Fibroblast of skin of back (primary cell): ENCODE results near the gene AFF1.
"Not testable (repeated sequence)": the region's sequence is repeated elsewhere in the genome, so short reads cannot be mapped to it uniquely, and the experiment has no call there.

Source experiments
- DNase-seq: peaks from one replicate; pipeline ENCODE4 v3.0.0-alpha.2; 2013

AFF1 gene

GRCh38 chr4:86981789-86982188 is 47.0 kb downstream of the AFF1 start:
- DNase-seq, result no peak

- not testable (repeated sequence) for DNase-seq
Observed at GRCh38 chr4:86985852-86986251, 51.0 kb downstream of the AFF1 start.

GRCh38 chr4:86989658-86990057 is 54.8 kb downstream of the AFF1 start:
- DNase-seq, result not testable (repeated sequence)

- DNase-seq, result no peak
Observed at GRCh38 chr4:86990510-86990909, 55.7 kb downstream of the AFF1 start.

GRCh38 chr4:86991994-86992393 is 57.2 kb downstream of the AFF1 start:
- DNase-seq, result no peak

- DNase-seq, result no peak
Observed at GRCh38 chr4:86993909-86994681, 59.3 kb downstream of the AFF1 start.

GRCh38 chr4:86994686-86995085 is 59.9 kb downstream of the AFF1 start:
- DNase-seq, result no peak

GRCh38 chr4:86996510-86996909 is 61.7 kb downstream of the AFF1 start:
- DNase-seq, result not testable (repeated sequence)

GRCh38 chr4:86999136-86999643 is 64.4 kb downstream of the AFF1 start:
- no peak for DNase-seq

- DNase-seq, result no peak
Observed at GRCh38 chr4:87002682-87003043, 67.9 kb downstream of the AFF1 start.

- no peak for DNase-seq
Observed at GRCh38 chr4:87003266-87003665, 68.5 kb downstream of the AFF1 start.

GRCh38 chr4:87005369-87005689 is 70.5 kb downstream of the AFF1 start:
- no peak for DNase-seq

- DNase-seq, result peak; percentile 7
Observed at GRCh38 chr4:87005690-87006425, 71.0 kb downstream of the AFF1 start.

GRCh38 chr4:87006426-87006675 is 71.5 kb downstream of the AFF1 start:
- no peak for DNase-seq

GRCh38 chr4:87006676-87007527 is 72.1 kb downstream of the AFF1 start:
- DNase-seq, result peak; percentile 94

- peak; percentile 48 for DNase-seq
Observed at GRCh38 chr4:87007528-87008446, 73.0 kb downstream of the AFF1 start.

GRCh38 chr4:87009095-87009648 is 74.4 kb downstream of the AFF1 start:
- DNase-seq, result no peak

GRCh38 chr4:87010192-87010591 is 75.4 kb downstream of the AFF1 start:
- DNase-seq, result no peak

- DNase-seq, result peak; percentile 82
Observed at GRCh38 chr4:87011340-87012034, 76.7 kb downstream of the AFF1 start.

- DNase-seq, result no peak
Observed at GRCh38 chr4:87012265-87012953, 77.6 kb downstream of the AFF1 start.

GRCh38 chr4:87012954-87013308 is 78.1 kb downstream of the AFF1 start:
- not testable (repeated sequence) for DNase-seq
